ENCODE measurements around the gene ZNF479.
"Not testable (repeated sequence)": the region's sequence is repeated elsewhere in the genome, so short reads cannot be mapped to it uniquely, and the experiment has no call there.

The ZNF479 gene
- 0 reads per million in 3 donors for total RNA-seq

DNA sequence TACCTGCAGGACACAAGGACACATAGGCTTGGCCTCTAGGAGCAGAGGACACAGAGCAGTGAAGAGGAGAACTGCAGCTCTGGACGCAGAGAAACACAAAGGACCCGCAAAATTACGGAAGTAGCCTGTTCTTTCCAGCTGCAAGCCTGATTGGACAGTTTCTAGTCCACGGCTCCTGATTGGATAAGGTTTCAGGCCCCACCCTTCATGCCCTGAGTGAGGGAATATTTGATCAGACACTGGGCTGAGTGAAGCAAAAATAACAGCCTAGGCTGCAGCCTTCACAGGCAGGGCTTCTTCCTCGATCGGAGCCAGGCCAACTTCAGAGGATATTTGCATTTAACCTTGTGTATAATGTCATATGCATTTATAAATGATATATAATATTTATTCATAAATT is at the start of gene ZNF479:
TSS of gene ZNF479 (minus strand) at position 101 of the 400 bp plus-strand sequence. CDS start 112 bp downstream, outside the sequence.
- H3K9me3 ChIP-seq (ENCODE audit: control insufficient read depth, low read length); H3K27me3 ChIP-seq (replicated peaks; ENCODE audit: control insufficient read depth, insufficient read depth, low read length, poor library complexity, severe bottlenecking); H3K27ac ChIP-seq (ENCODE audit: insufficient read depth, low read length, poor library complexity, severe bottlenecking); H3K36me3 ChIP-seq (ENCODE audit: control insufficient read depth, insufficient read depth, low read length); H3K4me3 ChIP-seq (ENCODE audit: insufficient read depth, low read depth, low read length, poor library complexity, severe bottlenecking); H3K4me1 ChIP-seq (ENCODE audit: control insufficient read depth, insufficient read depth, low read length, poor library complexity, severe bottlenecking); DNase-seq: not testable (repeated sequence)

DNA sequence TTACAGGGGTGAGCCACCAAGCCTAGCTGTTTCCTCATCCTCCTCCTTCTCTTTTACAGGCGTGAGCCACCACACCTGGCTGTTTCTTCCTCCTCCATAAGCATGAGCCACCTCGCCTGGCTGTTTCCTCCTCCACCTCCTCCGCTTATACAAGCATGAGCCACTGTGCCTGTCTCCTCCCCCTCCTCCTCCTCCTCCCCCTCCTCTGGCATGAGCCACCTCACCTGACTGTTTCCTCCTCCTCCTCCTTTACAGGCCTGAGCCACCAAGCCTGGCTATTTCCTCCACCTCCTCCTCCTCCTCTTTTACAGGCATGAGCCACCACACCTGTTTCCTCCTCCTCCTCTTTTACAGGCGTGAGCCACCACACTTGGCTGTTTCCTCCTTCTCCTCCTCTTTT is 49.8 kb upstream of the ZNF479 start:
- no peak for DNase-seq
- Histone ChIP-seq H3K27me3 (replicated peaks; ENCODE audit: control insufficient read depth, insufficient read depth, low read length, poor library complexity, severe bottlenecking) (no peaks in the 10 kb centered on the region), H3K27ac (ENCODE audit: insufficient read depth, low read length, poor library complexity, severe bottlenecking) (no peak overlapping the region), H3K36me3 (ENCODE audit: control insufficient read depth, insufficient read depth, low read length) (no peaks in the 10 kb centered on the region), H3K4me1 (ENCODE audit: control insufficient read depth, insufficient read depth, low read length, poor library complexity, severe bottlenecking) (no peaks in the 10 kb centered on the region), H3K4me3 (ENCODE audit: insufficient read depth, low read depth, low read length, poor library complexity, severe bottlenecking) (no peak overlapping the region), H3K9me3 (ENCODE audit: control insufficient read depth, low read length) (peaks cover 9% of the 10 kb centered on the region)

DNA sequence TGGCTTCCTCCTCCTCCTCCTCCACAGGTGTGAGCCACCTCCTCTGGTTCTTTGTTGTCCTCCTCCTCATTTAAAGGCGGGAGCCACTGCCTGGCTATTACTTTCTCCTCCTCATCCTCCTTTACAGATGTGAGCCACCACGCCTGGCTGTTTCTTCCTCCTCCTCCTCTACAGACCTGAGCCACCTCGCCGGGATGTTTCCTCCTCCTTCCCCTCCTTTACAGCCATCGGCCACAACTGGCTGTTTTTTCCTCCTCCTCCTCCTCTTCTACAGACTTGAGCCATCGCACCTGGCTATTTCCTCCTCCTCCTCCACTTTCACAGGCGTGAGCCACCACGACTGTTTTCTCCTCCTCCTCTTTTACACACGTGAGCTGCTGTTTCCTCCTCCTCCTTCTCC is 49.0 kb upstream of the ZNF479 start:
- Histone ChIP-seq H3K4me3 (ENCODE audit: insufficient read depth, low read depth, low read length, poor library complexity, severe bottlenecking) (no peak overlapping the region), H3K27ac (ENCODE audit: insufficient read depth, low read length, poor library complexity, severe bottlenecking) (no peak overlapping the region), H3K9me3 (ENCODE audit: control insufficient read depth, low read length) (peaks cover 9% of the 10 kb centered on the region), H3K36me3 (ENCODE audit: control insufficient read depth, insufficient read depth, low read length) (no peaks in the 10 kb centered on the region), H3K27me3 (replicated peaks; ENCODE audit: control insufficient read depth, insufficient read depth, low read length, poor library complexity, severe bottlenecking) (no peaks in the 10 kb centered on the region), H3K4me1 (ENCODE audit: control insufficient read depth, insufficient read depth, low read length, poor library complexity, severe bottlenecking) (no peaks in the 10 kb centered on the region)
- DNase-seq: no peak

DNA sequence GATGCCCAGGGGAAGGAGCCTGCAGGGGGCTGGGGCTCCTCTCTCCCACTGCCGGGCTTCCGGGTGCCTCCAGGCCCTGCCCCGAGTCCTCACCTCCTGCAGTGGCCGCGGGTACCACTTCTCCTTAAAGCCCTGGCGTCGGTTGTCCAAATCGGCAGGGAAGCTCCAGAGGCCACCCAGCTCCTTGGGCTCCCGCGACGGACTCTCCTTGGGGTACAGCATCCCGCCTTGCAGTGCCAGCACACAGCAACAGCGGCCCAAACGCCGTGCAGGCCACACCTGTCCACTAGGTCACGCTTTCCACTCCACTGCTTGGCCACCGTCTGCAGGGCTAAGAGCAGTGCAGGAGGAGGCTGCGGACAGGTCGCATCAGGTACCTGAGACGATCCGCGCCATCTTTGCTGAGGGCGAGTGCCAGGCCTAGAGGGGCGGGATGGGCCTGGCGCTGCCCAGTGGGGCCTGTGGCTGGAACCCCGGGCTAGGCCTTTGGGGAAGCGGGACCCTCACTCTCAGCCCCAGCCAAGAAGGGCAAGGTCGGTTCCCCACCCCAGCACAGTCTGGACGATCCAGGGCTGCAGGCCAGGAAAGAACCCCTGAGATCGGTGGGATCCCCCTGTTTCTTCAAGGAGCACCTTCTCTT is 47.7 kb upstream of the ZNF479 start:
- Histone ChIP-seq H3K36me3 (ENCODE audit: control insufficient read depth, insufficient read depth, low read length) (no peaks in the 10 kb centered on the region), H3K27ac (ENCODE audit: insufficient read depth, low read length, poor library complexity, severe bottlenecking) (no peak overlapping the region), H3K27me3 (replicated peaks; ENCODE audit: control insufficient read depth, insufficient read depth, low read length, poor library complexity, severe bottlenecking) (no peaks in the 10 kb centered on the region), H3K4me1 (ENCODE audit: control insufficient read depth, insufficient read depth, low read length, poor library complexity, severe bottlenecking) (no peaks in the 10 kb centered on the region), H3K4me3 (ENCODE audit: insufficient read depth, low read depth, low read length, poor library complexity, severe bottlenecking) (no peak overlapping the region), H3K9me3 (ENCODE audit: control insufficient read depth, low read length) (peaks cover 9% of the 10 kb centered on the region)
- DNase-seq: no peak

- H3K27ac ChIP-seq (ENCODE audit: insufficient read depth, low read length, poor library complexity, severe bottlenecking): no peak overlapping the region
- no peaks in the 10 kb centered on the region for H3K27me3 ChIP-seq (replicated peaks; ENCODE audit: control insufficient read depth, insufficient read depth, low read length, poor library complexity, severe bottlenecking)
- H3K4me1 ChIP-seq (ENCODE audit: control insufficient read depth, insufficient read depth, low read length, poor library complexity, severe bottlenecking): no peaks in the 10 kb centered on the region
- no peaks in the 10 kb centered on the region for H3K36me3 ChIP-seq (ENCODE audit: control insufficient read depth, insufficient read depth, low read length)
- H3K4me3 ChIP-seq (ENCODE audit: insufficient read depth, low read depth, low read length, poor library complexity, severe bottlenecking): no peak overlapping the region
- DNase-seq: no peak
- H3K9me3 ChIP-seq (ENCODE audit: control insufficient read depth, low read length): peaks cover 9% of the 10 kb centered on the region
Measured at GRCh38 chr7:57178768-57179139, 46.5 kb upstream of the ZNF479 start.

DNA sequence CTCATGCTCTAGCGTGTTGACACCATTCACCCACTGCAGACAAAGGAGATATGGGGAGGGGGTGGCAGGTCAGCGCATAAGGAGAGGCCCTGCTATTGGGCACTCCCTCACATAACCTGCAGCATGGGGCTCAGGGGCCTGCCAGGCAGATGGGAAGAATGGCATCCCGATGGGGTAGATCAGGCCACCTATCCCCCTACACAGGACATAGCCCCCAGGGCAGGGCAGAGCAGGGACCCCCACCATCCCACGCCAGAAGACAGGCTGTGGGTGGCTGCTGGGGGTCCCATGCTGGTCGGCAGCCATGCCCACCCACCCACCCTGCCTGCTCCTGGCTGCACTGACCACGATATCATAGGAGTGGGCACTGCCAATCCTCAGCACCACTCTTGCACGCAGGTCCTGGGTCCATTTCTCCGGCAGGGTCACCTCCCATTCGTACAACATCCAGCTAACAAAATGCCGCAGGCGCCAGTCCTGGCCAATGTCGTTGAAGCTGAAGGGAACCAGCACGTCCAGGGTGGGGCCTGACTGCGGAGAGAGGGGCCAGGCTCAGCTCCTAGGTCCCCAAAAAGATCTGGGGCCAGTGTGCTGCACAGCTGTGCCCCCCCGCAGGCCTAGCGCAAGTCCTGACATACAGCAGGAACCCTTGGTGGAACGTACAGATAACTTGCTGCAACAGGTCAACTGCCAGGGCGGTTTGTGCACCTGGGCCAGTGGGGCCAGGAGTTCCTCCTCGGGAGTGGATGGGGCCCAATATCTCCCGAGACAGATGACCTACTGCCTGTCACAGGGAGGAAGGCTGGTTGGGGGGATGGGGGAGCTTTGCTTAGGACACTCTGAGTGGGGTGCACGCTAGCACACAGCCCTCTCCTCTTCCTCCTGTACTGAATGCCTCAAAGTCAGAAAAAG is 45.9 kb upstream of the ZNF479 start:
- Histone ChIP-seq H3K27me3 (replicated peaks; ENCODE audit: control insufficient read depth, insufficient read depth, low read length, poor library complexity, severe bottlenecking) (no peaks in the 10 kb centered on the region), H3K36me3 (ENCODE audit: control insufficient read depth, insufficient read depth, low read length) (no peaks in the 10 kb centered on the region), H3K4me1 (ENCODE audit: control insufficient read depth, insufficient read depth, low read length, poor library complexity, severe bottlenecking) (no peaks in the 10 kb centered on the region), H3K9me3 (ENCODE audit: control insufficient read depth, low read length) (peaks cover 9% of the 10 kb centered on the region), H3K27ac (ENCODE audit: insufficient read depth, low read length, poor library complexity, severe bottlenecking) (no peak overlapping the region), H3K4me3 (ENCODE audit: insufficient read depth, low read depth, low read length, poor library complexity, severe bottlenecking) (no peak overlapping the region)
- DNase-seq: no peak

DNA sequence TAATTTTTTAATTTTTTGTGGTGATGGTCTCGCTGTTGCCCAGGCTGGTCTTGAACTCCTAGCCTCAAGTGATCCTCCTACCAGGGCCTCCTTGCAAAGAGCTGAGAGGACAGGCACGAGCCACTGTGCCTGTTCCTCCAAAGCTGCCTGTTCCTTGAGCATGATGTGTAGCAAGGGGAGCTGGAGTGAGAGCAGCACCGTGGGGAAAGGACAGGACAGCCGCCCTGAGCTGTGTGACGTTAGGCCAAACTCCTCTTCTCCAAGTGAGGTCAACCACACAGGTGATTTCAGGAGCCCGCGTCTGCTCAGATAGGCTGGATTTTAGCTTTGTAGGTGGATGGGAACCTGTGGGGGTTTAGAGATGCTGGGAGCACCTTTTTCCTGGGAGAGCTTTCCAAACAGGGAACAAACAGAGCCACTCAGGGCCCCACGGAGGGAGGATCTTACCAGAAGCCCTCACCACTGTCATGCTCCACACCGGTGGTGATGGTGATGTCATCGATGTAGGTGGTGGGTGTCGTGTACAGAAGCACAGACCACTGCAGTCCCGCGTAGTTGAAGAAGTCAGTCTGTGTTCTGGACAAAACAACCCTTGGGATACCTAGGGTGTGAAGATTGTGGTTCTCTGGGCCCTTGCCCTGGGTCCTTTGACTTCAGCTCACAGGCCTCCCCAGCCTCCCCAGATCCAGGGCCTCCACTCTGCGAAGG is 44.8 kb upstream of the ZNF479 start:
- no peak overlapping the region for H3K4me3 ChIP-seq (ENCODE audit: insufficient read depth, low read depth, low read length, poor library complexity, severe bottlenecking)
- no peaks in the 10 kb centered on the region for H3K4me1 ChIP-seq (ENCODE audit: control insufficient read depth, insufficient read depth, low read length, poor library complexity, severe bottlenecking)
- no peaks in the 10 kb centered on the region for H3K36me3 ChIP-seq (ENCODE audit: control insufficient read depth, insufficient read depth, low read length)
- peaks cover 9% of the 10 kb centered on the region for H3K9me3 ChIP-seq (ENCODE audit: control insufficient read depth, low read length)
- no peak overlapping the region for H3K27ac ChIP-seq (ENCODE audit: insufficient read depth, low read length, poor library complexity, severe bottlenecking)
- no peak for DNase-seq
- H3K27me3 ChIP-seq (replicated peaks; ENCODE audit: control insufficient read depth, insufficient read depth, low read length, poor library complexity, severe bottlenecking): no peaks in the 10 kb centered on the region

- Histone ChIP-seq H3K36me3 (ENCODE audit: control insufficient read depth, insufficient read depth, low read length) (no peaks in the 10 kb centered on the region), H3K4me3 (ENCODE audit: insufficient read depth, low read depth, low read length, poor library complexity, severe bottlenecking) (no peak overlapping the region), H3K27me3 (replicated peaks; ENCODE audit: control insufficient read depth, insufficient read depth, low read length, poor library complexity, severe bottlenecking) (no peaks in the 10 kb centered on the region), H3K27ac (ENCODE audit: insufficient read depth, low read length, poor library complexity, severe bottlenecking) (no peak overlapping the region), H3K9me3 (ENCODE audit: control insufficient read depth, low read length) (peaks cover 18% of the 10 kb centered on the region), H3K4me1 (ENCODE audit: control insufficient read depth, insufficient read depth, low read length, poor library complexity, severe bottlenecking) (no peaks in the 10 kb centered on the region)
- DNase-seq: no peak
Measured at GRCh38 chr7:57165285-57165899, 33.2 kb upstream of the ZNF479 start.

DNA sequence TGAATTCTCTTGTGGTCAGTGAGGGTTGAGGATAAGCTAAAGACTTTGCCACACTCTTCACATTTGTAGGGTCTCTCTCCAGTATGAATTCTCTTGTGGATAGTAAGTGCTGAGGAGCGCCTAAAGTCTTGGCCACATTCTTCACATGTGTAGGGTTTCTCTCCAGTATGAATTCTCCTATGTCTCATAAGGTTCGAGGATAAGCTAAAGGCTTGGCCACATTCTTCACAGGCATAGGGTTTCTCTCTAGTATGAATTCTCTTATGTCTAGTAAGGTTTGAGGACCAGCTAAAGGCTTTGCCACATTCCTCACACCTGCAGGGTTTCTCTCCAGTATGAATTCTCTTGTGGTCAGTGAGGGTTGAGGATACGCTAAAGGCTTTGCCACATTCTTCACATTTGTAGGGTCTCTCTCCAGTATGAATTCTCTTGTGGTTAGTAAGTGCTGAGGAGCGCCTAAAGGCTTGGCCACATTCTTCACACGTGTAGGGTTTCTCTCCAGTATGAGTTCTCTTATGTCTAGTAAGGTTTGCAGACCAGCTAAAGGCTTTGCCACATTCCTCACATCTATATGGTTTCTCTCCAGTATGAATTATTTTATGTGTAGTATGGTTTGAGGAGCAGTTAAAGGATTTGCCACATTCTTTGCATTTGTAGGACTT is 12.0 kb downstream of the ZNF479 start:
- not testable (repeated sequence) for H3K9me3 ChIP-seq (ENCODE audit: control insufficient read depth, low read length); H3K4me1 ChIP-seq (ENCODE audit: control insufficient read depth, insufficient read depth, low read length, poor library complexity, severe bottlenecking)

More for the DNA sequence above, 12.0 kb downstream of the ZNF479 start:
- H3K36me3 ChIP-seq (ENCODE audit: control insufficient read depth, insufficient read depth, low read length); H3K4me3 ChIP-seq (ENCODE audit: insufficient read depth, low read depth, low read length, poor library complexity, severe bottlenecking); H3K27me3 ChIP-seq (replicated peaks; ENCODE audit: control insufficient read depth, insufficient read depth, low read length, poor library complexity, severe bottlenecking); H3K27ac ChIP-seq (ENCODE audit: insufficient read depth, low read length, poor library complexity, severe bottlenecking); DNase-seq: not testable (repeated sequence)
